Measurements from ENCODE around the gene PNPLA3.
"Not testable (repeated sequence)": the region's sequence is repeated elsewhere in the genome, so short reads cannot be mapped to it uniquely, and the experiment has no call there.

Gene PNPLA3

GRCh38 chr22:43890901-43891331 lies 32.7 kb upstream of the PNPLA3 start:
- DNase-seq: no peak

GRCh38 chr22:43891360-43892182 lies 32.0 kb upstream of the PNPLA3 start, which contains the start of gene PNPLA5:
Gene PNPLA5, minus strand, starts transcription at chr22:43892013. Its CDS starts 133 bp downstream, at chr22:43891880.
- DNase-seq: no peak

- no peak for DNase-seq
Observed at GRCh38 chr22:43892183-43892894, 31.3 kb upstream of the PNPLA3 start.

GRCh38 chr22:43893266-43893665 lies 30.3 kb upstream of the PNPLA3 start:
- no peak for DNase-seq

- DNase-seq: no peak
Observed at GRCh38 chr22:43894122-43894521, 29.5 kb upstream of the PNPLA3 start.

GRCh38 chr22:43895986-43896645 lies 27.5 kb upstream of the PNPLA3 start:
- DNase-seq: no peak

- no peak for DNase-seq
Observed at GRCh38 chr22:43897751-43898261, 25.8 kb upstream of the PNPLA3 start.

GRCh38 chr22:43900206-43900605 lies 23.4 kb upstream of the PNPLA3 start:
- DNase-seq: no peak

GRCh38 chr22:43901976-43902643 lies 21.5 kb upstream of the PNPLA3 start:
- no peak for DNase-seq

- not testable (repeated sequence) for DNase-seq
Observed at GRCh38 chr22:43903033-43903432, 20.6 kb upstream of the PNPLA3 start.

- not testable (repeated sequence) for DNase-seq
Observed at GRCh38 chr22:43904412-43904811, 19.2 kb upstream of the PNPLA3 start.

- DNase-seq: no peak
Observed at GRCh38 chr22:43905681-43906080, 17.9 kb upstream of the PNPLA3 start.

GRCh38 chr22:43909708-43910107 lies 13.9 kb upstream of the PNPLA3 start:
- DNase-seq: no peak

GRCh38 chr22:43910178-43910695 lies 13.4 kb upstream of the PNPLA3 start:
- no peak for DNase-seq

- no peak for DNase-seq
Observed at GRCh38 chr22:43911351-43911750, 12.3 kb upstream of the PNPLA3 start.

GRCh38 chr22:43917521-43917920 lies 6.1 kb upstream of the PNPLA3 start:
- no peak for DNase-seq

- no peak for DNase-seq
Observed at GRCh38 chr22:43919106-43919973, 4.3 kb upstream of the PNPLA3 start.

- DNase-seq: no peak
Observed at GRCh38 chr22:43921370-43921769, 2.2 kb upstream of the PNPLA3 start.

- no peak for DNase-seq
Observed at GRCh38 chr22:43922123-43922522, 1.5 kb upstream of the PNPLA3 start.

GRCh38 chr22:43923191-43923590 lies 414 bp upstream of the PNPLA3 start:
- no peak for DNase-seq

- DNase-seq: no peak
Observed at GRCh38 chr22:43924877-43925276, 1.3 kb downstream of the PNPLA3 start.

All from NCI-H524 treated with DMSO at 0.1 percent for 48 hours (cell line).